ENCODE data around the gene APOLD1. TPM values are rescaled to one million over a fixed set of nuclear protein-coding genes. Genes with fewer than 3 reads are reported as not detected.
"Not testable (repeated sequence)": the region's sequence is repeated elsewhere in the genome, so short reads cannot be mapped to it uniquely, and the experiment has no call there.

The APOLD1 gene
- total RNA-seq, 2 donors from 2014 or later = 10.1 to 23.4 TPM

DNA sequence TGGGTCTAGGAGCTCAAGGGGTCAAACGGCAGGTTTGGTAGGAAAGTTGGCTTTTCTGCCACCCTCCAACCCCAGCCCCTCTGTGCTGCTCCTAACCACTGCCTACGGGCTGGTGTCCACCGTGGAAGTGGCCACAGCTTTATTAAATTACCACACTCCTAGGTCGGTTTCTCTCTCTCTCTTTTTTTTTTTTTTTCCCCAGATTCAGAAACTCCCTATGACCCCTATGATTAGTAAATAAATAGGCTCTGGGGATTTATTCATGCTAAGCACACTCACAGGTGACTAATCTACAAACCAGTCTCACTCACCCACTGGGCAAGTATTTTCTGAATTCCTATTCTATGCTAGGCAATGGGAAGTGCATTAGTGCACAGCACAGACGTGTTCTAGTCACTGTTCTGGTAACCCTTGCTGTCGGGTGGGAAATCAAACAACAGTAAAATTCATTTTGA is 19.0 kb downstream of the APOLD1 start:
- H3K36me3 ChIP-seq (replicated peaks in 1 of 2; ENCODE audit: insufficient read depth in 1 of 2, low read depth in 2 of 2) = no peaks in the 10 kb centered on the region
- H3K9me3 ChIP-seq = no peaks in the 10 kb centered on the region
- H3K27ac ChIP-seq = no peak overlapping the region
- H3K27me3 ChIP-seq = no peaks in the 10 kb centered on the region
- no peaks in the 10 kb centered on the region for H3K4me1 ChIP-seq
- intact Hi-C loops (cut with DNase I) = no loop called here
- WGBS, 2 donors = 58 to 60% methylated on average over 6 of the region's 6 CpGs
- TF ChIP-seq, protein P1, sequence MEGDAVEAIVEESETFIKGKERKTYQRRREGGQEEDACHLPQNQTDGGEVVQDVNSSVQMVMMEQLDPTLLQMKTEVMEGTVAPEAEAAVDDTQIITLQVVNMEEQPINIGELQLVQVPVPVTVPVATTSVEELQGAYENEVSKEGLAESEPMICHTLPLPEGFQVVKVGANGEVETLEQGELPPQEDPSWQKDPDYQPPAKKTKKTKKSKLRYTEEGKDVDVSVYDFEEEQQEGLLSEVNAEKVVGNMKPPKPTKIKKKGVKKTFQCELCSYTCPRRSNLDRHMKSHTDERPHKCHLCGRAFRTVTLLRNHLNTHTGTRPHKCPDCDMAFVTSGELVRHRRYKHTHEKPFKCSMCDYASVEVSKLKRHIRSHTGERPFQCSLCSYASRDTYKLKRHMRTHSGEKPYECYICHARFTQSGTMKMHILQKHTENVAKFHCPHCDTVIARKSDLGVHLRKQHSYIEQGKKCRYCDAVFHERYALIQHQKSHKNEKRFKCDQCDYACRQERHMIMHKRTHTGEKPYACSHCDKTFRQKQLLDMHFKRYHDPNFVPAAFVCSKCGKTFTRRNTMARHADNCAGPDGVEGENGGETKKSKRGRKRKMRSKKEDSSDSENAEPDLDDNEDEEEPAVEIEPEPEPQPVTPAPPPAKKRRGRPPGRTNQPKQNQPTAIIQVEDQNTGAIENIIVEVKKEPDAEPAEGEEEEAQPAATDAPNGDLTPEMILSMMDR (IDR thresholded peaks at IDR 0.05) = no peak
- TF ChIP-seq POLR2A (IDR thresholded peaks at IDR 0.05) = no peak
- H3K4me3 ChIP-seq = no peak overlapping the region
- DNase-seq (no peak), ATAC-seq (no peak)

DNA sequence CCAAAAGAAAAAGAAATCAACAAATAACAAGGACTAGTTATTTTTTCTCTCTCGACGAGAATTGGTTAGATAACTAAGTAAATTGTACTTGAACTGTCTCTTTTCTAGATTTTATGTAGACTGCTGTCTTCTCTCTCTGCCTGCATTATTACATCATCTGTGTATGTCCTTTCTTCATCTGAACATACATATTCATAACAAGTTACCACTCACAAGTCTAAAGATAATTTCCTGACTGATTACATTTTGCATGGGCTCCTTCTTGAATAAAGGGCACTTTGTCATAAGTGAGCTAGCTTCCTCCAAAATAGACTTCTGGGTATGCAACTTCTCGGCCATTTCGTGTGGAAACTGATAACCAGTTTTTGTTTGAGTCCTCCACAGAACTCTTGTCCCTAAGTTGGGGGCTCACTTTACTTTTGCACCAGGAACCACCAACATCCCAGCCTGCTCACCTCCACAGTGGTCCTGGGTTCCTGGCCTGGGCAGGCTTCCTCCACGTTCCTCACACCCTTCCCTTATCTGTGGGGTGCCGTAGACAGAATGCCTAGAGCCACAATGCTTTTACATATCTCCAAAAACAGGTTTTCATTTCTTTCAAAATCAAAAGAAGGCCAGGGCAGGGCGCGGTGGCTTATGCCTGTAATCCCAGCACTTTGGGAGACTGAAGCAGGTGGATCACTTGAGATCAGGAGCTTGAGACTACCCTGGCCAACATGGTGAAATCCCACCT is 21.5 kb downstream of the APOLD1 start:
- intact Hi-C loops (cut with DNase I) = no loop called here

DNA sequence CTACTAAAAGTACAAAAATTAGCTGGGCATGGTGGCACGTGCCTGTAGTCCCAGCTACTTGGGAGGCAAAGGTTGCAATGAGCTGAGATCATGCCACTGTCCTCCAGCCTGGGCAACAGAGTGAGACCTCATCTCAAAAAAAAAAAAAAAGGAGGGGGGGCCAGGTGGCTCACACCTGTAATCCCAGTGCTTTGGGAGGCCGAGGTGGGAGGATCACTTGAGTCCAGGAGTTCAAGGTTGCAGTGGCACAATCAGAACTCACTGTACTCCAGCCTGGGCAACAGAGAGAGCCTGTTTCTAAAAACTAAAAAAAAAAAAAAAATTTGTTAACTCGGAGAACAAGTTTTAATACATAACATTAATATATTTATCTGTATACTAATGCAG is 22.1 kb downstream of the APOLD1 start:
- WGBS, 2 donors = 57 to 71% methylated on average over 3 of the region's 3 CpGs
- intact Hi-C loops (cut with DNase I) = not testable (repeated sequence)

More for the DNA sequence above, 21.5 kb downstream of the APOLD1 start:
- no peak for TF ChIP-seq POLR2A (IDR thresholded peaks at IDR 0.05)
- TF ChIP-seq, protein P1 (IDR thresholded peaks at IDR 0.05) = no peak
- H3K4me1 ChIP-seq = peaks cover 8% of the 10 kb centered on the region
- ATAC-seq (no peak), DNase-seq (no peak)
- peak overlapping the region in 2 of 4 donors; percentile 26 to 71 for H3K27ac ChIP-seq
- H3K9me3 ChIP-seq = no peaks in the 10 kb centered on the region
- H3K27me3 ChIP-seq = no peaks in the 10 kb centered on the region
- no peak overlapping the region for H3K4me3 ChIP-seq
- H3K36me3 ChIP-seq (replicated peaks in 1 of 2; ENCODE audit: insufficient read depth in 1 of 2, low read depth in 2 of 2) = no peaks in the 10 kb centered on the region
- WGBS, 2 donors = 71 to 74% methylated on average over 8 of the region's 8 CpGs

GRCh38 chr12:12807970-12808702 is 22.7 kb downstream of the APOLD1 start:
- 60 to 71% methylated on average over 11 of the region's 11 CpGs for WGBS, 2 donors
- no peaks in the 10 kb centered on the region for H3K27me3 ChIP-seq
- no peaks in the 10 kb centered on the region for H3K9me3 ChIP-seq
- DNase-seq = peak in 2 of 4 donors; percentile 17 to 52
- intact Hi-C loops (cut with DNase I) = no loop called here
- H3K27ac ChIP-seq = peak overlapping the region in 3 of 4 donors; percentile 13 to 71 (median 48)
- peak in 2 of 3 donors; percentile 13 to 21 for TF ChIP-seq POLR2A (IDR thresholded peaks at IDR 0.05)
- TF ChIP-seq, protein P1 (IDR thresholded peaks at IDR 0.05) = no peak
- no peaks in the 10 kb centered on the region for H3K36me3 ChIP-seq (replicated peaks in 1 of 2; ENCODE audit: insufficient read depth in 1 of 2, low read depth in 2 of 2)
- H3K4me1 ChIP-seq = peaks cover 13% of the 10 kb centered on the region
- ATAC-seq = peak; percentile 10
- H3K4me3 ChIP-seq = no peak overlapping the region

More for the DNA sequence above, 22.1 kb downstream of the APOLD1 start:
- not testable (repeated sequence) for H3K36me3 ChIP-seq (replicated peaks in 1 of 2; ENCODE audit: insufficient read depth in 1 of 2, low read depth in 2 of 2); H3K4me1 ChIP-seq; DNase-seq; H3K9me3 ChIP-seq; ATAC-seq; H3K27me3 ChIP-seq; H3K4me3 ChIP-seq
- H3K27ac ChIP-seq = peak overlapping the region in 2 of 4 donors; percentile 26 to 71

DNA sequence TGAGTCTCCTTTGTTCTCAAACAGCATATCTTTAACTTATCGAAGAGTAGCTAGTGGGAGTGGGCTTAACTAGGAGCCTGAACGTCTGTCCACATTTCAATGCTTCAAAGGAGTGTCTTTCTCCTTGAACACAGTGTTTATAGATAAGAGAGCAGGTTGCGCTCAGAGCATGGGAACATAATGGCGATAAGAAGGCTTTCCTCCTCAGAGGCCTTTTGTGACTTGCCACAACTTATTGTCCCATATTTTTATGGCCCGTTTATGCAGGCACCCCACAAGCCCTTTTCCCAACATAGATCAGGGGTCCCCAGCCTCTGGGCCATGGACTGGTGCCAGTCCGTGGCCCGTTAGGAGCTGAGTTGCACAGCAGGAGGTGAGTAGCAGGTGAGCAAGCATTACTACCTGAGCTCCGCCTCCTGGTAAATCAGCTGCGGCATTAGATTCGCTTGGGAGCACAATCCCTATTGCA is 25.1 kb downstream of the APOLD1 start:
- Histone ChIP-seq H3K4me3 (no peak overlapping the region), H3K9me3 (no peaks in the 10 kb centered on the region), H3K27ac (peak overlapping the region in 1 of 4 donors; percentile 8), H3K36me3 (replicated peaks in 1 of 2; ENCODE audit: insufficient read depth in 1 of 2, low read depth in 2 of 2) (no peaks in the 10 kb centered on the region), H3K27me3 (no peaks in the 10 kb centered on the region), H3K4me1 (peaks cover 29% of the 10 kb centered on the region)
- intact Hi-C loops (cut with DNase I) = no loop called here
- WGBS, 2 donors = 38 to 60% methylated on average over 10 of the region's 10 CpGs
- TF ChIP-seq, protein P1 (IDR thresholded peaks at IDR 0.05) = no peak
- no peak for TF ChIP-seq POLR2A (IDR thresholded peaks at IDR 0.05)
- DNase-seq (peak in 2 of 4 donors; percentile 19 to 27), ATAC-seq (no peak)
